Heart left ventricle (tissue), 16 donors: ENCODE data around the gene MRPL27. TPM values are rescaled to one million over a fixed set of nuclear protein-coding genes. Genes with fewer than 3 reads are reported as not detected.

ENCODE experiments used
- ATAC-seq, 4 donors: fragments of 200-7000 bp; cut with Tn5 transposase; one replicate each; pipeline ENCODE4 v1.9.1; 2020 to 2022; ENCODE audit warnings: moderate library complexity in 4 of 4, mild to moderate bottlenecking in 3 of 4, moderate number of reproducible peaks in 1 of 4
- DNase-seq, 5 donors: peaks; one replicate each; pipeline ENCODE4 v3.0.0-alpha.2; 2020
- H3K27ac ChIP-seq, 12 donors: fragments of 200-600 bp; sonication (generic) in 4 of 12; one replicate each; pipeline versions ENCODE4 v1.5.0 to v1.8.0; 2016 to 2022; ENCODE audit warnings: mild to moderate bottlenecking in 2 of 12
- H3K27me3 ChIP-seq, 9 donors: fragments of 200-600 bp; sonication (generic) in 2 of 9; one replicate each; pipeline versions ENCODE4 v1.5.1 to v1.8.0; 2016 to 2022; ENCODE audit warnings: mild to moderate bottlenecking in 3 of 9
- H3K36me3 ChIP-seq, 9 donors: fragments of 200-600 bp; sonication (generic) in 2 of 9; one replicate each; pipeline versions ENCODE4 v1.5.0 to v1.8.0; 2018 to 2022; ENCODE audit warnings: mild to moderate bottlenecking in 2 of 9
- H3K4me1 ChIP-seq, 12 donors: fragments of 200-600 bp; sonication (generic) in 4 of 12; one replicate each; pipeline versions ENCODE4 v1.5.0 to v1.8.0; 2016 to 2022; ENCODE audit warnings: mild to moderate bottlenecking in 3 of 12
- H3K4me3 ChIP-seq, 12 donors: fragments of 200-600 bp; sonication (generic) in 4 of 12; one replicate each; pipeline versions ENCODE4 v1.5.0 to v1.8.0; 2017 to 2022; ENCODE audit warnings: mild to moderate bottlenecking in 9 of 12, moderate library complexity in 4 of 12
- H3K9me3 ChIP-seq, 12 donors: fragments of 200-600 bp; sonication (generic) in 4 of 12; one replicate each; pipeline versions ENCODE4 v1.5.0 to v1.8.0; 2016 to 2022; ENCODE audit warnings: mild to moderate bottlenecking in 1 of 12
- POLR2A ChIP-seq, 2 donors: fragments of 450-650 bp; IDR thresholded peaks; one replicate each; pipeline ENCODE4 v1.6.1; 2017; ENCODE audit warnings: antibody characterized with exemption in 2 of 2, mild to moderate bottlenecking in 2 of 2, moderate library complexity in 2 of 2
- WGBS, 4 donors: extraction: QIAGEN DNeasy Blood & Tissue Kit in 2 of 4; methylation state at CpG; one replicate each; pipeline versions ENCODE4 v1.1.5 to v1.1.7; 2013 to 2018; 5-methylcytosine and 5-hydroxymethylcytosine counted together
- intact Hi-C, 10 donors: fragments of 100-400 bp; cut with DNase I; formaldehyde crosslinking; loops; one replicate each; pipeline versions ENCODE4 v1.11.1 to v1.14.2; 2022
- polyA plus RNA-seq, 2 donors: library from polyadenylated mRNA; stranded (reverse); fragments of 200-250 nt; gene quantifications; one replicate each; pipeline ENCODE4 v1.2.3, GENCODE V29; 2013
- total RNA-seq, 9 donors: library from RNA; depleted of rRNA in 2 of 9; stranded (reverse); fragments of >200 nt in 2 of 9; fragmentation: NEBNext Ultra II Directional in 3 of 9; extraction: Animal tissue kit (Norgen Biotek cat#: 25700) in 3 of 9; gene quantifications; one replicate each; pipeline versions ENCODE4 v1.1.0 to v1.2.4, GENCODE V29; 2016 to 2023
- TF ChIP-seq, protein P1 (sequence below), 12 donors: fragments of 200-600 bp; sonication (generic) in 4 of 12; IDR thresholded peaks; one replicate each; pipeline versions ENCODE4 v1.5.0 to v1.8.0; 2018 to 2022; ENCODE audit warnings: antibody characterized with exemption in 12 of 12, mild to moderate bottlenecking in 5 of 12
- donor health status: ischemic (EF 13 %, LVEDD 7.1; RV severe dilation, severe dysfunction).
- donor health status: healthy with polysubstance abuse.
- donor health status: DM: no; HTN: yes; CAD: no.
- donor health status: DM: no; HTN: no; CAD: no.
- donor health status: ischemic (EF 25% LVEDD 6.9; RV normal size, moderate dysfunction).
- donor health status: ischemic (EF 25% LVEDD 5.7; RV mildly dilated, moderate dysfunction).
- donor health status: healthy.
- donor health status: DM: yes; HTN: yes; CAD: no.
- donor health status: ischemic (EF 35%, LVEDD 5.7; RV mildly dilated, moderate dysfunction).
- donor health status: nonischemic (EF 11% LVEDD 7.7; RV severe dilation, severe dysfunction).
- donor health status: DM: yes; HTN: yes; CAD: no.
- donor health status: PGD.
- donor health status: ischemic (EF 29% LVEDD 5.4; RV normal size, mild dysfunction).
- donor health status: nonischemic (EF 23%, LVEDD 6.1; RV moderate dilation, normal function).

Gene MRPL27
- total and polyA plus RNA-seq, 11 donors, result 52.9 to 243 (median 74.5) TPM

DNA sequence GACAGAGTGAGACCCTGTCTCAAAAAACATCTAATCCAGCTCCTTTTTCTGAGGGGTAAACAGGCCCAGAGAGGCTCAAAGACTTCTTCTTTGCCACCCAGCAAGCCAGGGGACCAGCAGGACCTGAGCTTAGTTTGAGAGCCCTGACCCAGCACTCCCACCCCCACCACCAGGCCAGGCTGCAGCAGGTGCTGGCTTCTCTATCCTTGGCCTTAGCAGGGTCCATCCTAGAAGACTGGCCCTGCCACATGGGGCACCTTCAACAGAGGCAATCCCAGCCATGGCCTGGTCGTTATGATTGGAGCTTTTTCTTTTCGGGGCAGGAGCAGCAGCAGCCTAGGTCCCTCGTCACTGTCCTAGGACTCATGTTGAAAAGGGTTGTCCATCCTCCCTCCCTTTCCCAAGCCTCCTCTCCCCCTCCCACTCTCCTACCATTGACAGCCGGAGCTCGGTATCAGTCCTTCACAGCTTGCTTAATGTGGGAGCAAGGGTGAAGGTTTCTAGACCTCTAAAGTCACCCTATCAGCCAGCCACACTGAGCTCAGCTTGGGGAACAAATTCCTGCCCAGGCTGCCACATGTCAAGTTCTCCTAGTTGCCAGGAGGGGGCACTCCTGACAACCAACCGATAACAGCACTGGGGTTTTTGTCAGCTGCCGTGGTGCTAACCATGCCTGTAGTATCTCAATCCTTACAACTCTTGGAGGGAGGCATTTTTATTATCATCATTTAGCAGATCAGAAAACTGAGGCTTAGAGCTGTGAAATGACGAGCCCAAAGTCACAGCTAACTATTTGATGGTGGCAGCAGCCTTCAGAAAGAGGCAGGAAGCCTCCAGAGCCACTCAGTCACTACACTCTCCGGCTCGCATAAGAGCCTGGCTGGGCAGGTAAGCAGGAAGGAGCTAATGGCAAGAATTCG is 11.2 kb downstream of the MRPL27 start:
- Histone ChIP-seq H3K27me3 (no peaks in the 10 kb centered on the region), H3K9me3 (no peaks in the 10 kb centered on the region), H3K27ac (peak overlapping the region in 1 of 12 donors; percentile 0), H3K4me3 (no peak overlapping the region), H3K4me1 (peaks cover 0 to 46% (median 10%) of the 10 kb centered on the region in 12 donors), H3K36me3 (peaks cover 0 to 61% (median 55%) of the 10 kb centered on the region in 9 donors)
- 26 to 37% (median 32%) methylated on average over 7 to 11 of the region's 11 CpGs for WGBS, 4 donors
- intact Hi-C loops, result loop anchor here in 4 of 10 donors (5.0 to 10.0 kb wide), 3 partner anchors 113 to 257 kb away; partner anchors contain the start of gene RSAD1 (in 3 of the 4)
- ATAC-seq (peak; percentile 33 to 66 (median 58)), DNase-seq (peak in 3 of 5 donors; percentile 46 to 57 (median 57))
- TF ChIP-seq, protein P1, sequence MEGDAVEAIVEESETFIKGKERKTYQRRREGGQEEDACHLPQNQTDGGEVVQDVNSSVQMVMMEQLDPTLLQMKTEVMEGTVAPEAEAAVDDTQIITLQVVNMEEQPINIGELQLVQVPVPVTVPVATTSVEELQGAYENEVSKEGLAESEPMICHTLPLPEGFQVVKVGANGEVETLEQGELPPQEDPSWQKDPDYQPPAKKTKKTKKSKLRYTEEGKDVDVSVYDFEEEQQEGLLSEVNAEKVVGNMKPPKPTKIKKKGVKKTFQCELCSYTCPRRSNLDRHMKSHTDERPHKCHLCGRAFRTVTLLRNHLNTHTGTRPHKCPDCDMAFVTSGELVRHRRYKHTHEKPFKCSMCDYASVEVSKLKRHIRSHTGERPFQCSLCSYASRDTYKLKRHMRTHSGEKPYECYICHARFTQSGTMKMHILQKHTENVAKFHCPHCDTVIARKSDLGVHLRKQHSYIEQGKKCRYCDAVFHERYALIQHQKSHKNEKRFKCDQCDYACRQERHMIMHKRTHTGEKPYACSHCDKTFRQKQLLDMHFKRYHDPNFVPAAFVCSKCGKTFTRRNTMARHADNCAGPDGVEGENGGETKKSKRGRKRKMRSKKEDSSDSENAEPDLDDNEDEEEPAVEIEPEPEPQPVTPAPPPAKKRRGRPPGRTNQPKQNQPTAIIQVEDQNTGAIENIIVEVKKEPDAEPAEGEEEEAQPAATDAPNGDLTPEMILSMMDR (IDR thresholded peaks at IDR 0.05), result peak; percentile 48 to 79 (median 66)
- no peak for TF ChIP-seq POLR2A (IDR thresholded peaks at IDR 0.05)

DNA sequence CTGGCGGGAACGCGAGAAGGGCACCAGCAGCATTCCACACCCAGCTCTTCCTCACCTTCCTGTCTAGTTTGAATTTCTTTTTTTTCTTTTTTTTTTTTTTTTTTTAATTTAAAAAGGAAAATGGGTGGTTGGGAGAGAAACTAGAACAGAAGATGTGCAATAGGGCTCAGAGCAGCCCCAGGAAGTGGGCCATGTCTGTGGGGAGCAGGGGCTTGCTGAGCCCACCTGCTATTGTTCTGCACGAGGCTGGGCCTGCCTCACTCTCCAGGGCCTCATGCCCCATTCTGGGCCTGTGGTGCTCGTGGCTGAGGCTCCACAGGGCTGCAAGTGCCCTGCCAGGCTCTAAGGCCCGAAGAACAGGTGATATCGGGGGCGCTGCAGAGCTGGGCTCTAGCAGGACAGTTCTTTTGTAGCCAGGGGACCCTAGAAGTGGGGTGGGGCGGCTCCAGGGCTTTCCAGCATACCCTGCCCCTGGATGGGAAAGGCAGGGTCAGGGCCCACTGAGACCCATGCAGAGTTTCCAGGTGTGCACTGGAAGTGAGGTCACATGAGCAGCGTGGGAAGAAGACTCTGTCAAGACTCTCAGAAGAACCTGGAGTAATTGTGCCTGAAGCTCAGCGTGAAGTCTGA is 12.4 kb downstream of the MRPL27 start:
- TF ChIP-seq, protein P1 (IDR thresholded peaks at IDR 0.05), result no peak
- TF ChIP-seq POLR2A (IDR thresholded peaks at IDR 0.05), result no peak
- H3K27ac ChIP-seq, result no peak overlapping the region
- peaks cover 0 to 36% (median 10%) of the 10 kb centered on the region in 12 donors for H3K4me1 ChIP-seq
- WGBS, 4 donors, result 82 to 90% (median 85%) methylated on average over 11 of the region's 11 CpGs
- intact Hi-C loops, result loop anchor here in 4 of 10 donors (5.0 to 10.0 kb wide), 3 partner anchors 114 to 256 kb away; partner anchors contain the start of gene RSAD1 (in 3 of the 4)
- no peak overlapping the region for H3K4me3 ChIP-seq
- DNase-seq (no peak), ATAC-seq (no peak)
- no peaks in the 10 kb centered on the region for H3K27me3 ChIP-seq
- no peaks in the 10 kb centered on the region for H3K9me3 ChIP-seq
- peaks cover 0 to 63% (median 55%) of the 10 kb centered on the region in 9 donors for H3K36me3 ChIP-seq

DNA sequence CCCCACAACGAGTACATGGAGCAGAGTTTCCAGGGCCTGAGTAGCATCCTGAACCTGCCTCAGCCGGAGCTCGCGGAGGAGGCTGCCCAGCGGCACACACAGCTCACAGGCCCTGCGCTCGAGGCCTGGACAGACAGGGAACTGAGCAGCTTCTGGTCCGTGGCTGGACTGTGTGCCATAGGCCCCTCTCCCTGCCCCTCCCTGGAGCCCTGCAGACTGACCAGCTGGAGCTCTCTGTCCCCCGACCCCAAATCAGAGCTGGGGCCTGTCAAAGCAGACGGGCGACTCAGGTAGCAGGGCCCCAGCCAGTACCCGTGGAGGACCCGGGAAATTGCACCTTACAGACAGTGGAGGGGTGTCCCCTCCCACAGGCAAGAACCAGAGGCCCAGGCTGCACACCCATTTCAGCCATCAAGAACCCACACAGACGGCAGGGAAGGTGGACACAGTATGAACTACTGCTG is 13.0 kb downstream of the MRPL27 start:
- TF ChIP-seq POLR2A (IDR thresholded peaks at IDR 0.05), result no peak
- TF ChIP-seq, protein P1 (IDR thresholded peaks at IDR 0.05), result no peak
- Histone ChIP-seq H3K36me3 (peaks cover 0 to 63% (median 56%) of the 10 kb centered on the region in 9 donors), H3K27ac (no peak overlapping the region), H3K4me3 (no peak overlapping the region), H3K27me3 (no peaks in the 10 kb centered on the region), H3K4me1 (peaks cover 0 to 30% (median 10%) of the 10 kb centered on the region in 12 donors), H3K9me3 (no peaks in the 10 kb centered on the region)
- WGBS, 4 donors, result 76 to 89% (median 83%) methylated on average over 11 to 14 of the region's 14 CpGs
- ATAC-seq, result no peak
- DNase-seq, result no peak
- intact Hi-C loops, result loop anchor here in 4 of 10 donors (5.0 to 10.0 kb wide), 3 partner anchors 115 to 255 kb away; partner anchors contain the start of gene RSAD1 (in 3 of the 4)
